T-helper 2 cell treated with Interferon-gamma antibody and Interleukin-4, amounts not matched to agents 100 ng/mL and 5 ng/mL, for 36 hours (primary cell): Measurements from ENCODE around the gene TBC1D16. TPM values are rescaled to one million over a fixed set of nuclear protein-coding genes. Genes with fewer than 3 reads are reported as not detected.

Source experiments
- intact Hi-C: fragments of 100-400 bp; cut with micrococcal nuclease; formaldehyde crosslinking; loops from one replicate; pipeline ENCODE4 v1.15.1; 2023
- total RNA-seq: library from RNA; stranded (reverse); gene quantifications from 2 replicates; pipeline ENCODE4 v1.2.3, GENCODE V29; 2022

Gene TBC1D16
- total RNA-seq, 1 donor from 2014 or later, result 0.80 TPM

DNA sequence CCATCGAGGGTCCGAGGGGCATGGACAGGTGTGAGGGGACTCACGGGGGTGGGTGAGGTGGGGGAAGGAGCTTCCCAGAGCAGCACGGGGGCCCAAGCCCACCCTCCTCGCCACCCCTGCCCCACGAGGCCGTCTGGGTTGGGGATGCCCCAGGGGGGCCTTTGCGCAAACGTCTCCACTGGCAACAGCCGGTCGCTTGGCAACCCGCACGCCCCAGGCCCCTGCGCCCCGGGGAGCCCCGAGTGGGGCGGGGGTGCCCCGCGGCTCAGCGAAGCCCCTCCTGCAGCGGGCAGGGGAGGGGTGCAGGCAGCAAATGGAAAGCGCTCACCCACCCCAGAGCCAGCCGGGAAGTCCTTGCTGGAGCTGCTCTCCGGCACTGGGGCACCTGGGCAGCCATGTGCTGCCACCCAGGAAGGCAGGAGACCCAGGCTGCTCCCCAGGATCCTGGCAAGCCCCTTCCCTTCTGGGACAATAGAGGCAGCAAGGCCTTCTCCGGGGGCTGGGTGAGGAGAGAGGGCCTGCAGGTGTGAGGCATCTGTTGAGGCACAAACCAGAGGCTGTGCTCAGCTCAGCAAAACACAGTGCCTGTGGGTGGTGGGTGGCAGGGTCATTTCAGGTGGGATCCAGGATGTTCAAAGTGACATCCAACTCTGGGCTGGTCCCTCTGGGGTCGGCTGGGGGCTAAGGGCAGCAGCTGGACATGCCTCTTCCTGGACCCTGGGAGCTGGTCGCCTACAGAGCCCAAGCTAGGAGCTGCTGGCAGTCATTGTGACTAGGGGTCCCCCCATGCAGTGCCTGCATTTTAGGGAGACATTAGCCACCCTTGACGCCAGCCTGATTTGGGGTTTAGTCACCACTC is 115.6 kb downstream of the TBC1D16 start:
- intact Hi-C loops, result loop anchor here (10.0 kb wide), 1 partner anchor 75 kb away; no protein-coding TSS in a partner anchor

- intact Hi-C loops, result no loop called here
These were observed 116.5 kb downstream of the TBC1D16 start for GRCh38 chr17:79919164-79919585.

GRCh38 chr17:79918581-79919163 is 117.0 kb downstream of the TBC1D16 start:
- intact Hi-C loops, result no loop called here

DNA sequence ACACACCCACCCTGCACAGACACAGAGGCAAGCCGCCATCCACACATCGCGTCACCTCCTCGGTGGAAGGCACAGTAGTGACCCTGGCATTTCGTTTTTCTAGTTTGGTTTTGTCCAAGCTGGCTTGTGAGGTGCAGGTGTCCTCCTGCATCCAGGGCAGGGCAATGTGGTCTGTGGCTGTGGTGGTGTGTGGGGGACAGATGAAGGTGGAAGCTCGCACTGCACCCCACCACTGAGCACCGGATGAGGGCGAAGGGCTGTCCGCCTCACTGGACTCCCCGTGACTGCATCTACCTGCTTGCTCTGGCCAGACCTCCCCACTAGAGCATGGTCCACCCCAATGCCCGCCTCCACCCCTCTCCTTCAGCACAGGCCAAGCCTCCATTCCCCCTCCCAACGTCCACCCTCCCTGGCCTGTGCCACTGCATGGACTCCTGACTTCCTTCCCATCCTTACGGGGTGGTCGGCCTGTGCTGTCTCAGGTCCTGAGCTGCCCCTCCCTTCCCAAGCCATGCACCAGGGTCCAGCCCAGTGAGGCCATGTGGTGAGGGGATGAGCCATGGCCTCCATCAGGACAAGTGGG is 117.7 kb downstream of the TBC1D16 start:
- intact Hi-C loops, result no loop called here

- intact Hi-C loops, result loop anchor here (1.0 kb wide), 1 partner anchor 109 kb away; no protein-coding TSS in a partner anchor
These were observed 118.4 kb downstream of the TBC1D16 start for GRCh38 chr17:79916991-79917901.

DNA sequence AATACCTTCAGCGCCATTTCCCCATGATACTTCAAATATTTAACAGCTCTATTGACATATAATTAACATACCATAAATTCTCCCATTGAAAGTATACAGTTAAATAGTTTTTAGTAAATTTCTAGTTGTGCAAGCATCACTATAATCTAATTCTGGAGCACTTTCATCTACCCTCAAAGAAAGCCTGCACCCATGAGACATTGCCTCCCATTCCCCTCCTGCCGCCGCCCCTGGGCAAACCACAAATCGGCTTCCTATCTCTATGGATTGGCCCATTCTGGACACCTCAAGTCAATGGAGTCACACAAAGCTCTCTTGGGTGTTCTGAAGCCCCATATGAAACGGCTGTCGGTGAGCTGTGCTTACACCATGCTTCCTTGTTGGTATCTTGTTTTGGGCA is 119.2 kb downstream of the TBC1D16 start:
- intact Hi-C loops, result loop anchor here (1.0 kb wide), 1 partner anchor 108 kb away; no protein-coding TSS in a partner anchor

DNA sequence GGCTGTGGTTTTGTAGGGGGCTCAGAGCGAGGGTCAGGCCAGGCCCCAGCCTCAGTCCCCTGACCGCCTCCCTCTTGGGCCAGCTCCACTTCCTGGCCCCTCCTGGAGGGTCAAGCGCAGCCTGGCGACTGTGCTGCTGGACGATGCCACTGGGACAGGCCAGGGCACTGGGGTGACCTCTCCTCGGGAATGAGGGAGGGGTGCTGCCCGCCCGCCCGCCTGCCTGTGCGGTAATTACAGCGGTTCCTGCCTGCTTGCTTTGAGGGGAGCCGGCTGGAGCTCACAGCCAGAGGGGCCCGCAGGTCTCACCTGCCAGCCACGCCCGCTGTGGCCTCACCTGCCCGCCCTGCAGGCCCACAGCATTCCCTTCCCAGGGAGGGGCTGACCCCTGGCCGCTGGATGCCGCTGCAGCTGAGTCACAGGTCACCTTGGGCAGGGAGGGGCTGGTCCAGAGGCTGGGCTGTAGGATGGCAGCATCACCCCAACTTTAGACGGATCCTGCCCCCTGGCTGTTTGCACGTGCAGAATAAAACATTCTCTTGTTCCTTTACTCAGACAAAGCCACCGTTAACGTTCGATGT is 119.7 kb downstream of the TBC1D16 start:
- intact Hi-C loops, result loop anchor here (1.0 kb wide), 1 partner anchor 108 kb away; no protein-coding TSS in a partner anchor

DNA sequence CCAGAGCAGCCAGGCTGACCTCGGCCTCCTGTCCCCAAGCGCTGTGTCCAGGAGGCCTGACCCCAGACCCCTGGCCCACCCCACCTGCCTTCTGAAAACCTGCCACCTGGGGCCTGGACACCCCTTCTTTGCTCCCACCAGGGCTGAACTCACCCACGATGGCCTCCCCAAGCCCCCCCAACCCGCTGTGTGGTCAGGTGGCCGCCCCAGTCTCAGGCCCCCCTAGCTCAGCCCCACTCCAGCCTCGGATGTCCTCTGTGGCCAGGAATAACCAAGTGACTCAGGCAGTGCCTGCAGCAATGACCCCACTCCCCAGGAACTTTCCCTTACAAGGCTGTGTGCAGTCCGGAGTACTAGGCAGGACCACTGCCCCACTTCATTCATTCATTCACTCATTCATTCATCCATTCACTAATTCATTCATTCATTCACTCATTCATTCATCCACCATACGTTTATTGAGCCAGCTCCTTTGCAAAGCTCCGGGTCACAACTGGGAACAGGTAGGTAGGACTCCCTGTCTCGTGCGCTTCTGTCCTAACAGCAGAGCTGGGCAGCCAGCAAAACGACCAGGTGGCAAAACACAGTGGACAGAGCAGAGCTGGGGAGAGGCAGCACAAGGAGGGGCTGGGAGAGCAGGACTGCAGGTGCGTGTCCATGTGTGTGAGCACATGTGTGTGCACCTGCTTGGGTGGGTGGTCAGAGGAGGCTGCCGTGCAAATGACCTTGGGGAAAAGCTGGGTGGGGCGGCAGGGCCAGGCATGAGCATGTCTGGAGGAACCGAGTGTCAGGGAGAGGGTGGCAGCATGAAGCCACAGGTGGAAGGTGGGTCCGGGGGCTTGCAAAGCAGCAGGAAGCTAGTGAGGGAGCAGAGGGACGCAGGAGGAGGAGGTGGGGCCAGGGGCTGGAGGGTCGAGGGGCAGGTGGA is 120.6 kb downstream of the TBC1D16 start:
- intact Hi-C loops, result no loop called here

- intact Hi-C loops, result no loop called here
These were observed 121.5 kb downstream of the TBC1D16 start for GRCh38 chr17:79913896-79914812.

- intact Hi-C loops, result no loop called here
These were observed 122.2 kb downstream of the TBC1D16 start for GRCh38 chr17:79913451-79913850.

DNA sequence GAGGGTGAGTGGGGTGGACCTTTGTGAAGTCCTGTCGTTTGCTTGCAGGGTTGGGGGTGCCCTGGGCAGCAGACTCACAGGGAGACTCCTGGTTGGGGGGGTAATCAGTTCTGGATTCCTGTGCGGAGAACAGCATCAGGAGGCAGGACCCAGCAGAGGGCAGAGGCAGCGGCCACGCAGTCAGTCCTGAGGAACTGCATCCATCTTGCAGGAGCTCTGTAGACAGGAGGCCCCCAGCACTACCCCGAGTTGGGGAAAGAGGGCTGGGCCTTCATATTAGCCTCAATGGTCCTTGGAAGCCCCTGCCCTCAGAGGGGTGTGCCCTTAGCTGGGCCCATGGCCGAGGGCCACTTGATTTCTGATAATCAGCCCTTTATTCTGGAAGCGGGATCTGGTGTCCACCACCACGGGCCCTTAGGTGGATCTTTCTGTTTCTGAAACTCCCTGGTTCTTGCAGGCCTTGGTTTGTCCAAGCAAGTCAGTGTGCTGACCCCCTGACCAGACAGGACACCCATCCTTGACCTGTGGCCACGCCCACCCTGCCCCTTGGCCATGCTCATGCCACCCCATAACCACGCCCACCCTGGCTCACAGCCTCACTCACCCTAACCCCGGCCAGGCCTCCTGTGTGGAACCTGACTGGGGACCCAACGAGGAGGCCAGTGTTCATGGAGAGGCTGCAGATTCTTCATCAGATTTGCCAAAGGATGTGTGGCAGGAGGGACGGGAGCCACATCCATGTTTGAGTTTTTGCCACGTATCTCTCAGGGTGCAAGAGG is 122.9 kb downstream of the TBC1D16 start:
- intact Hi-C loops, result no loop called here

DNA sequence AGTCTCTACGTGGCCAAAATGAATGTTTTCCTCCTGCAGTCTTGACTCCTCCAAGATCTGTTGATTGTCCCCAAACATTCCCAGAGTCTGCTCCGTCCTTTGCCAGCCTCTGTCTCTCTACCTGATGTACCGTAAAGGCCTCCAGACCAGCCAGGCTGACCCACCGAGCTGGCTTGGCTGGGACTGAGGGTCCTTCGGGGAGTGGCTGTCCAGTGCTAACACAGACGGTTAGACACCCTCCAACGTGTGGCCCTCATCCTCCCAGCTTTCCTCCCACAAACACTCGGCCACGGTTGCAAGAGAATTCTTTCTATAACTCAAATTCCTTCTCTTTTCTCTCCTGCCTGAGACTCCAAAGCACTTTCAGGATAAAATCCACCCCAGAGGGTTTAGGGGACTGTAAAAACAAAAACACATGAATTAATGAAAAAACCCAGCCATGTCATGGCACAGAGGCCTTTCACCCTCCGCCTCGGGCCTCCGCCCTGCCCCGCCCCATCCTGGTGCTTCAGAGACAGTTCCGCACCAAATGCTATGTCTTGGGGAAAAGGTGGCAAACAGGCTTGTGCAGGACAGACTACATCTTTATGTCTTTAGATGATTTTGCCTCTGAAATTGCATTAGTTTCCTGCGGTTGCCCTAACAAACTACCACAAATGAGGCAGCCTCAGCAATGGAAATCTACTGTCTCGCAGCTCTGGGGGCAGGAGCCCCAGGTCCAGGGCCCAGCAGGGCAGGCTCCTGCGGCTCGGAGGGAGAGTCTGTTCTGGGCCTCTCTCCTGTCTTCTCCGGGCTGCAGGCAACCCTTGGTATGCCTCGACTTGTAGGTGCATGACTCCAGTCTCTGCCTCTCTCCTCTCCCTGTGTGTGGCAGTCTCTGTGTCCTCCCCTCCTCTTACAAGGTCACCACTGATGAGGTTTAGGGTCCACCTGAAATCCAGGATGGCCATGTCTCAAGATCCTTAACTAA is 124.0 kb downstream of the TBC1D16 start:
- intact Hi-C loops, result no loop called here

- intact Hi-C loops, result no loop called here
These were observed 124.7 kb downstream of the TBC1D16 start for GRCh38 chr17:79910985-79911361.

GRCh38 chr17:79909121-79909520 is 126.6 kb downstream of the TBC1D16 start:
- intact Hi-C loops, result no loop called here

GRCh38 chr17:79907850-79908249 is 127.8 kb downstream of the TBC1D16 start:
- intact Hi-C loops, result no loop called here

- intact Hi-C loops, result no loop called here
These were observed 128.4 kb downstream of the TBC1D16 start for GRCh38 chr17:79907217-79907715.
